Spleen (tissue), 7 donors: ENCODE results near the gene CHRNA4.

Experiments
- POLR2A ChIP-seq, 3 donors: fragments of 450-650 bp; IDR thresholded peaks; one replicate each; pipeline ENCODE4 v1.5.1; 2017; ENCODE audit warnings: antibody characterized with exemption in 3 of 3, mild to moderate bottlenecking in 1 of 3
- TF ChIP-seq, protein P1 (sequence below), 11 experiments: fragments of 200-600 bp in 7 of 11; fragments of 450-650 bp in 4 of 11; sonication (generic) in 4 of 11; IDR thresholded peaks in 8 of 11; conservative IDR thresholded peaks in 3 of 11; 1 replicate in 7 of 11; 2 replicates in 4 of 11; pipeline versions ENCODE4 v1.4.0 to v1.8.0; 2016 to 2021; ENCODE audit warnings: antibody characterized with exemption in 11 of 11, inconsistent platforms in 4 of 11, mild to moderate bottlenecking in 1 of 11
- donor health status: DM: no; HTN: no; CAD: no; lungs with moderate emphysema.
- donor health status: DM: no; HTN: no; CAD: no.
- donor health status: DM: no; HTN: no; CAD: no.

- TF ChIP-seq POLR2A (IDR thresholded peaks at IDR 0.05), result no peak
- TF ChIP-seq, protein P1, sequence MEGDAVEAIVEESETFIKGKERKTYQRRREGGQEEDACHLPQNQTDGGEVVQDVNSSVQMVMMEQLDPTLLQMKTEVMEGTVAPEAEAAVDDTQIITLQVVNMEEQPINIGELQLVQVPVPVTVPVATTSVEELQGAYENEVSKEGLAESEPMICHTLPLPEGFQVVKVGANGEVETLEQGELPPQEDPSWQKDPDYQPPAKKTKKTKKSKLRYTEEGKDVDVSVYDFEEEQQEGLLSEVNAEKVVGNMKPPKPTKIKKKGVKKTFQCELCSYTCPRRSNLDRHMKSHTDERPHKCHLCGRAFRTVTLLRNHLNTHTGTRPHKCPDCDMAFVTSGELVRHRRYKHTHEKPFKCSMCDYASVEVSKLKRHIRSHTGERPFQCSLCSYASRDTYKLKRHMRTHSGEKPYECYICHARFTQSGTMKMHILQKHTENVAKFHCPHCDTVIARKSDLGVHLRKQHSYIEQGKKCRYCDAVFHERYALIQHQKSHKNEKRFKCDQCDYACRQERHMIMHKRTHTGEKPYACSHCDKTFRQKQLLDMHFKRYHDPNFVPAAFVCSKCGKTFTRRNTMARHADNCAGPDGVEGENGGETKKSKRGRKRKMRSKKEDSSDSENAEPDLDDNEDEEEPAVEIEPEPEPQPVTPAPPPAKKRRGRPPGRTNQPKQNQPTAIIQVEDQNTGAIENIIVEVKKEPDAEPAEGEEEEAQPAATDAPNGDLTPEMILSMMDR (IDR thresholded peaks at IDR 0.05 in 8 of 11, conservative IDR thresholded peaks at IDR 0.05 in 3 of 11), result no peak
Observed at GRCh38 chr20:63380346-63380870, 19.3 kb upstream of the CHRNA4 start.
